Adrenal gland (tissue), 5 donors: ENCODE results near the gene WIPI1.

Source experiments
- POLR2A ChIP-seq, 2 donors: fragments of 450-650 bp; IDR thresholded peaks; one replicate each; pipeline ENCODE4 v1.6.1; 2017; ENCODE audit warnings: antibody characterized with exemption in 2 of 2, mild to moderate bottlenecking in 2 of 2, moderate library complexity in 1 of 2
- TF ChIP-seq, protein P1 (sequence below), 6 experiments: fragments of 450-650 bp in 4 of 6; fragments of 200-600 bp in 2 of 6; sonication (generic) in 1 of 6; IDR thresholded peaks; 1 replicate in 5 of 6; 2 replicates in 1 of 6; pipeline versions ENCODE4 v1.5.1 to v1.8.0; 2016 to 2021; ENCODE audit warnings: antibody characterized with exemption in 6 of 6, mild to moderate bottlenecking in 2 of 6, moderate library complexity in 1 of 6
- donor health status: DM: no; HTN: no; CAD: no.

DNA sequence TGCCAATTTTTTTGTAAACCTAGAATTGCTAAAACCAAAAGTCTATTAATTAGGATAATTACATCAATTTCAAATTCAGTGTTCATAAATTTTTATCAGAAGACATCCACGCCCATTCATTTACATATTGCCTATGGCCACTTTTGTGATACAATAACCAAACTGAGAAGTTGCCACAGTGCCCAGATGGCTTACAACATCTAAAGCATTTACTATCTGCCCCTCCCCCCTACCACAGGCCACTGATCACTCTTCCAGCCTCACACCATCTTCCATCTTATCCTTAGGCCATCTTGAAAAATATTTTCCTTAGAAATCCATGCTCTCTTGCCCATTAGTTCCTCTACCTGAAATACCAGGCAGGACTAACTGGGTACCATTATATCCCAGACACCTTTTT, 48.7 kb upstream of the WIPI1 start:
- TF ChIP-seq, protein P1, sequence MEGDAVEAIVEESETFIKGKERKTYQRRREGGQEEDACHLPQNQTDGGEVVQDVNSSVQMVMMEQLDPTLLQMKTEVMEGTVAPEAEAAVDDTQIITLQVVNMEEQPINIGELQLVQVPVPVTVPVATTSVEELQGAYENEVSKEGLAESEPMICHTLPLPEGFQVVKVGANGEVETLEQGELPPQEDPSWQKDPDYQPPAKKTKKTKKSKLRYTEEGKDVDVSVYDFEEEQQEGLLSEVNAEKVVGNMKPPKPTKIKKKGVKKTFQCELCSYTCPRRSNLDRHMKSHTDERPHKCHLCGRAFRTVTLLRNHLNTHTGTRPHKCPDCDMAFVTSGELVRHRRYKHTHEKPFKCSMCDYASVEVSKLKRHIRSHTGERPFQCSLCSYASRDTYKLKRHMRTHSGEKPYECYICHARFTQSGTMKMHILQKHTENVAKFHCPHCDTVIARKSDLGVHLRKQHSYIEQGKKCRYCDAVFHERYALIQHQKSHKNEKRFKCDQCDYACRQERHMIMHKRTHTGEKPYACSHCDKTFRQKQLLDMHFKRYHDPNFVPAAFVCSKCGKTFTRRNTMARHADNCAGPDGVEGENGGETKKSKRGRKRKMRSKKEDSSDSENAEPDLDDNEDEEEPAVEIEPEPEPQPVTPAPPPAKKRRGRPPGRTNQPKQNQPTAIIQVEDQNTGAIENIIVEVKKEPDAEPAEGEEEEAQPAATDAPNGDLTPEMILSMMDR (IDR thresholded peaks at IDR 0.05), result no peak
- TF ChIP-seq POLR2A (IDR thresholded peaks at IDR 0.05), result no peak
